GM19452 (cell line): Measurements from ENCODE around the gene RNLS.

ENCODE experiments used
- ATAC-seq: cut with Tn5 transposase; IDR thresholded peaks from one replicate; pipeline ENCODE4 v1.9.1; 2021; ENCODE audit not compliant: unreplicated experiment

Gene RNLS

GRCh38 chr10:88270061-88270808 is 312.9 kb downstream of the RNLS start:
- ATAC-seq = no peak

- no peak for ATAC-seq
Measured at GRCh38 chr10:88262591-88263234, 320.4 kb downstream of the RNLS start.

- ATAC-seq = no peak
Measured at GRCh38 chr10:88261152-88261551, 322.0 kb downstream of the RNLS start.

GRCh38 chr10:88260329-88261051 is 322.6 kb downstream of the RNLS start:
- ATAC-seq = no peak

GRCh38 chr10:88259381-88259780 is 323.7 kb downstream of the RNLS start:
- no peak for ATAC-seq

- ATAC-seq = no peak
Measured at GRCh38 chr10:88256886-88257285, 326.2 kb downstream of the RNLS start.

GRCh38 chr10:88256013-88256680 is 327.0 kb downstream of the RNLS start:
- no peak for ATAC-seq

GRCh38 chr10:88254091-88254490 is 329.0 kb downstream of the RNLS start:
- no peak for ATAC-seq

- ATAC-seq = no peak
Measured at GRCh38 chr10:88253622-88254021, 329.5 kb downstream of the RNLS start.

- no peak for ATAC-seq
Measured at GRCh38 chr10:88253128-88253527, 330.0 kb downstream of the RNLS start.

GRCh38 chr10:88249450-88249849 is 333.7 kb downstream of the RNLS start:
- ATAC-seq = no peak

GRCh38 chr10:88246675-88247074 is 336.4 kb downstream of the RNLS start:
- ATAC-seq = no peak

GRCh38 chr10:88245974-88246511 is 337.1 kb downstream of the RNLS start:
- ATAC-seq = no peak

- ATAC-seq = no peak
Measured at GRCh38 chr10:88244781-88245625, 338.1 kb downstream of the RNLS start.

- ATAC-seq = no peak
Measured at GRCh38 chr10:88243836-88244730, 339.0 kb downstream of the RNLS start.

- ATAC-seq = no peak
Measured at GRCh38 chr10:88243202-88243744, 339.8 kb downstream of the RNLS start.

GRCh38 chr10:88241501-88241900 is 341.6 kb downstream of the RNLS start:
- no peak for ATAC-seq

- ATAC-seq = no peak
Measured at GRCh38 chr10:88239212-88239611, 343.9 kb downstream of the RNLS start.

- ATAC-seq = no peak
Measured at GRCh38 chr10:88238615-88238914, 344.6 kb downstream of the RNLS start.
